GM06990 (cell line): ENCODE measurements around the gene SYT8.

Experiments used
- DNase-seq: peaks from one replicate; pipeline ENCODE4 v3.0.0-alpha.2; 2011; ENCODE audit not compliant: insufficient read length; ENCODE audit errors: extremely low read depth
- H3K27me3 ChIP-seq: replicated peaks from 2 replicates; pipeline ENCODE4 v1.6.0; 2011; ENCODE audit warnings: low read length; ENCODE audit not compliant: control insufficient read depth, insufficient read depth
- H3K36me3 ChIP-seq: 2 replicates; pipeline ENCODE4 v1.5.1; 2011; ENCODE audit warnings: low read length; ENCODE audit not compliant: control insufficient read depth, insufficient read depth
- H3K4me3 ChIP-seq: replicated peaks from 2 replicates; pipeline ENCODE4 v1.5.1; 2011; ENCODE audit warnings: low read depth, mild to moderate bottlenecking, control low read depth, low read length
- CTCF ChIP-seq: IDR thresholded peaks from 2 replicates; pipeline ENCODE4 v1.5.1; 2011; ENCODE audit warnings: low read length, control low read depth, mild to moderate bottlenecking, inconsistent platforms; ENCODE audit not compliant: insufficient read depth, poor library complexity, severe bottlenecking

SYT8 gene

DNA sequence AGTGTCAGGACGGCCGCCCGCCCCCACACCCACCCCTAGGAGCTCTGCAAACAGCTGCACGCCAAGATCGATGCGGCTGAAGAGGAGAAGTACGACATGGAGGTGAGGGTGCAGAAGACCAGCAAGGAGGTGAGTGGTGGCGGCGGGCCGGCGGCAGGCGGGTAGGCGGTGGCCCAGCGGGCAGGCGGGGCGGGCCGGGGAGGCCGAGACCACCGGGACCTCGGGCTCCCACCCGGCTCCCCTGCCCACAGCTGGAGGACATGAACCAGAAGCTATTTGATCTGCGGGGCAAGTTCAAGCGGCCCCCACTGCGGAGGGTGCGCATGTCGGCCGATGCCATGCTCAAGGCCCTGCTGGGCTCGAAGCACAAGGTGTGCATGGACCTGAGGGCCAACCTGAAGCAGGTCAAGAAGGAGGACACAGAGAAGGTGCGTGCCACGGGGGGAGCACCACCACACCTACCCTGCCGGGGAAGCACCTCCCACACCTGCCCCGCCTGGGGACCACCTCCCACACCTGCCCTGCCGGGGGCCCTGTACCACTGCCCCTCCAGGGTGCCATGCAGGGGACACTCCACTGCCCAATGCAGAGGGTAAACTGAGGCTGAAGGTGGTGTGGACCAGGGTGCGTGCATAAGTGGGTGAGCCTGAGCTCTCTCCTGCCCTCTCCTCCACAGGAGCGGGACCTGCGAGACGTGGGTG, 6.1 kb downstream of the SYT8 start:
- DNase-seq = peak; percentile 4
- Histone ChIP-seq H3K27me3 (no peaks in the 10 kb centered on the region), H3K4me3 (no peak overlapping the region), H3K36me3 (no peaks in the 10 kb centered on the region)
- no peak for TF ChIP-seq CTCF

DNA sequence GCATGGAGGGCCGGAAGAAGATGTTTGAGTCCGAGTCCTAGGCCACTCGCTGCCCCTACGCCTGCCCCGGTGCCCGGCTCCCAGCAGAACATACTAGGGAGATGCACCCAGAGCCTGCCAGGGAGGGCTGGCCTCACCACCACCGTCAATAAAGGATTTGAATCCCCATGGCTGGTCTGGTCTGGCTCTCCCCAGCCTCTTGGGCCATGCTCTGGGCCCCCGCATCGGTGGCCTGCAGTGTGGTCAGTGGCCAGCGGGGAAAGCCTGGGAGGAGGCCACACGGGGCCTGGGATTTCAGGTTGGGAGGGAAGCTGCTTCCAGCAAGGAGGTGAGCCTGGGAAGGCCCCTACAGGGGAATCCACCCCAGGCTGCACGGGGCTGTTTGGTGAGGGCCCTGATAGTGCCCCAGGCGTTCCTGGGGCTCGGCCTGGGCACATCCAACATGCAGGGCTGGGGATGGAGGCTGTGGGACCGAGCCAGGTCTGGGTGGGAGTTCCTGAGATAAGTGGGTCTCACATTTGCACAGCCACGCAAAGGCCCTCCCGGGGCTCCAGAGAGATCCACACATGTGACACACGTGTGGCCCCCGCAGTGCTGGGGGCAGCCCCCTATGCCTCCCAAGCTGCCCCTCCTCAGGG, 6.8 kb downstream of the SYT8 start:
- DNase-seq = peak; percentile 9
- H3K27me3 ChIP-seq = no peaks in the 10 kb centered on the region
- TF ChIP-seq CTCF = no peak
- no peak overlapping the region for H3K4me3 ChIP-seq
- no peaks in the 10 kb centered on the region for H3K36me3 ChIP-seq

GRCh38 chr11:1842149-1843097, 7.6 kb downstream of the SYT8 start:
- H3K4me3 ChIP-seq = no peak overlapping the region
- no peak for TF ChIP-seq CTCF
- H3K27me3 ChIP-seq = no peaks in the 10 kb centered on the region
- H3K36me3 ChIP-seq = no peaks in the 10 kb centered on the region
- no peak for DNase-seq

- DNase-seq = no peak
- no peaks in the 10 kb centered on the region for H3K27me3 ChIP-seq
- TF ChIP-seq CTCF = no peak
- no peak overlapping the region for H3K4me3 ChIP-seq
- H3K36me3 ChIP-seq = no peaks in the 10 kb centered on the region
Observed at GRCh38 chr11:1843098-1843473, 8.3 kb downstream of the SYT8 start.

DNA sequence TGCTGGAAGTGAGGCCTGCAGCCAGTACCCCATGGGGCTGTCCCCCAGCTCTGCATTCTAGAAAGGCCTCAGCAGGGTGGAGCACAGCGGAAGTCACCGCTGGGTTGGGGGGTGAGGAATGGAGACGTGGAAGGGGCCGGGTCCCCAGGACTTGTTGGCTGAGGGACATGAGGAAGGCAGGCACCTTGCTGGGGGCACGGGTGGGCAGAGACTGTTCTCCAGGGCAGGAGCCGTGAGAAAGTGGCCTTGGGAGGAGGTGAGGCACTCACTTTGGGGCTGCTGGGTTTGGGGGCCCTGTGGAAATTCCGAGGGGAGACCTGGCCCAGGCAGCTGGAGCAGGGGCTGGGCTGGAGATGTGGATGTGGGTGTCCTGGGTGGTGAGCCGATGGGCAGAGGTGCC, 9.0 kb downstream of the SYT8 start:
- no peak for TF ChIP-seq CTCF
- H3K27me3 ChIP-seq = no peaks in the 10 kb centered on the region
- no peak overlapping the region for H3K4me3 ChIP-seq
- H3K36me3 ChIP-seq = no peaks in the 10 kb centered on the region
- DNase-seq = no peak
